GM19372 (cell line): Measurements from ENCODE around the gene GNPDA1.

Source experiments
- ATAC-seq: cut with Tn5 transposase; IDR thresholded peaks from one replicate; pipeline ENCODE4 v1.9.1; 2021; ENCODE audit warnings: mild to moderate bottlenecking, low read depth, moderate library complexity; ENCODE audit not compliant: unreplicated experiment

The GNPDA1 gene

GRCh38 chr5:141995656-141996055 lies 17.2 kb downstream of the GNPDA1 start:
- no peak for ATAC-seq

- ATAC-seq = no peak
Observed at GRCh38 chr5:141994511-141995136, 18.2 kb downstream of the GNPDA1 start.

DNA sequence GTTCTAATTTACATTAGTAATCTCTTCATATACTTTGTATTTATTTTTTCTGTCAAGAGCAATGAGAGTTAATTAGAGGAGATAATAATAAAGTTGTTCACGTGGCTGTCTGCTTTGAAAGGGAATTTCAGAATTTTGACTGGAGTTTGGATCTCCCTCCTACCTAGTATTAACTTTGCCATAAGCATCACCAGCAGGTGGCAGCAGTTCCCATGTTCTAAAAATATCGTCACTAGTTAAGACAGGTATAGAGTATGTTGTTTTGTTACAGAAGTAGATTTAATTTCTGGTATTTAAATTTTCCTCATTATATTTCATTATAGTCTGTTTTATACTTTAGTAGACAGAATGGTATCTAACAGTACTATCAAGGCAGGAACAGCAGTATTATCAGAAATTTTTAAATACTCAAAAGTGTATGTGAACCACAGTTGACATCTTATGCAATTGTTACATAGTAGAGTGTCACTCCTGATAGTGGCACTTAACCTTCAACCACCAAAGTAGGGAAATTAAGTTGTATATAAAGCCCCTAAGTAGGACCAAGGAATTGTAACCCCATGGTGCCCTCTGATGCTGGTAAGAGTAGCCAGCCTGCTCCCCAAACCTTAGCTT lies 20.4 kb downstream of the GNPDA1 start:
- no peak for ATAC-seq

GRCh38 chr5:141989720-141990119 lies 23.1 kb downstream of the GNPDA1 start:
- ATAC-seq = no peak

DNA sequence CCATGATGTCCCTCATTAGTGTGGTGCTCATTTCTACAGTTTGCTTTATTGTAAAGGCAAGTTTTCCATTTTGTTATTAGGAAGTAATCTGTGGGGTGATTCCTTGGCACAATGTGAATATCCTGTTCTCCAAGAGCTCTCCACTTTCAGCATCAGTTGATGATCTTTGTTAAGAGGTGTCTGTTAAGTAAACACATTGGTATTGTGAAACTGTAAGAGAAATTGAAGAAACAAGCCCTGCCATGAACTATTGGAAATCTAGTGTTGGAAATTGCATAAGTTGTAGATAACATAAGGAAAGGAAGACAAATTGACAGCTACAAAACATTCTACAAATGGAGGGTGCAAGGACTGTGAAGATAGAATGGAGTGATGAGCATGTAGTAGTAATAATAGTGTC lies 26.8 kb downstream of the GNPDA1 start:
- ATAC-seq = no peak

- ATAC-seq = no peak
Observed at GRCh38 chr5:141982626-141983025, 30.2 kb downstream of the GNPDA1 start.

GRCh38 chr5:141978389-141978788 lies 34.4 kb downstream of the GNPDA1 start:
- no peak for ATAC-seq

DNA sequence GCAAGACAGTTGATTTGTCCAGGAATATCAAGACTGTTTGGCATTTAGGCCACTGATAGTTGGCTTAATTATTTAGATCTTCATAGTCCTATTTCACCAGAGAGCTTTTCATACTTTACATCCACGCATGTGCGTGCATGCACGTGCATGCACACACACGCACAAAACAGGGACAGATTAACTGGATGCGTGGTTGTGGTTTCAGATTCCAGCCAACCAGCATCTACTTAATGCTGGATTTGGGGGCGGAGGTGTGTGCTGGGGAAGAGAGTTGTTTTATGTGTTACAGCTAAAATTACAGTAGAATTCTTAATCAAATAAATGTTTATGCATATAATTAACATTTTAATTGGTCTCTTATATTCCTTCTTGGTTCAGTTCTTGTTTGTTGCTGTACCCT lies 36.7 kb downstream of the GNPDA1 start:
- ATAC-seq = no peak

GRCh38 chr5:141973871-141974595 lies 38.8 kb downstream of the GNPDA1 start:
- no peak for ATAC-seq

DNA sequence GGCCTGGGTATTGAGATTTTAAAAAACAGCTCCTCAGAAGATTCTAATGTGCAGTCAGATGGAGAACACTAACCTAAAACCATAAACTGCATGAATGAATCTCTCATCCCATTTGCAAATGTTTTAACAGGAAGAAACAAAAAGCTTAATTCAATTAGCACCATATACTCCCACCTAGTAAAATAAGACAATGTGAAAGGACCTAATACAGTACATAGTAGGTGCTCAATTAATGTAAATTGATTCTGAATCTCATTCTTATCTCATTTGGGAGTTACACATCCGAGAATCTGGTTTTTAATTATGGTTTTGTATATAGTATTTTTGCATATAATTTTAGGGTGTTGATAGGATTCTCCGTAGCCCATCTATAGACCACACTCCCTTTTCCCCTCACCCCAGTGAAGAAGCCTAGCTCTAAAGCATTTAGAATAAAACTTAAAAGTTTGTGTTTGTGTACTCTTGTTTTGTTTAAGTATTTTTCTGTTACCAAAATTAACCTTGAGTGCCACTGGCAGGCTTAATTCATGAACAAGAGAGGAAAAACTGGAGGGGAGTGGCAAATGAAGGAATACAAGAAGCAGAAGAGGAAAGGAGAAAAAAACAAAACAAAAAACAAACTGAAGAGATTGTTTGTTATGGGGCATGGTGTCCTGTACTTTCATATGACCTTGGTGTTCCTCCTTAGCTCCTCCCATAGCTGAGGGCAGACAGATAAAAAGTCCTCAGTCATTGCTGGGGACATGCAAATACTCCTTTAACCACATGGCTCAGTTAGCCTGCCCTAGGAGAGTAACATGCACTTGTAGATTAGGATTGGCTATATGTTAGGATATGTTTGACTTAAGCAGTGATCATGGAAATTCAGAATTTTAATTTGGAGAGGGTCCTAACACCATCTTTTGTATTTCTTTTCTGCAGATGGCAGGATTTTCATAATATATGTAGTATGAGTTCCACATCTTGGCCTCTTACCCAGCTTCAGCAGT lies 42.8 kb downstream of the GNPDA1 start:
- peak; percentile 46 for ATAC-seq

DNA sequence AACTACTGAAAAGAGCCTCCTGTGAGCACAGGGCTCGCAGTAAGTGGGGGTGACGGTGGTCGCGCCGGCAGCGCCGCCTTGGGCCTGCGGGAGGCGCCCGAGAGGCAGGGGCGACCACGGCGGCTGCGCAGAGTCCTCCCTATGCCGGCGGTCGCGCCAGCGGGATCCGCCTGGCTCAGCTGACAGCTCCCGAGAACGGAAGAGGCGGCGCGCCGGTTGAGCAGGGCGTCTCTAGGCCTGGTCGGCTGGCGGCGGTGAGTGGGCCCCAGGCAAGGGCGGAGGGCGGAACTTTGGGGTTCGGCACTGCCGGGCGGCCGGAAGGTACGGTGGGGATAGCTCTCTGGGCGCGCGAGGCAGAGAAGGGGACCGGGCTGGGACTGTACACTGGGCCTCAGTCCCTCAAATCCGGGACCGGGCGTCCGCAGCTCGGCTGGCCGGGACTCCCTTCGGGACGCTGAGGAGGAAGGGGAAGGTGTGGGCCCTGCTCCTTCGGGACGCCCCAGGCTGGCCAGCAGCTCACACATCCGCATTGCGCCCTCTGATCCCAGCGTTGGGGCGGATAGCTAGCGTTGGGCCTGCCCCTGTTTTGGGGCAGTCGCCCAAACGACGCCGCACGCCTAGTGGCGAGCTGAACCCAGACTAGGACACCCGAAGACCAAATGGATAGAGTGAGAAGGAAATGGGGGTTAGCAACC lies 43.8 kb downstream of the GNPDA1 start, which contains the start of gene RNF14:
RNF14 (plus strand) TSS at position 192 of the 695 bp plus-strand sequence. CDS start 4,484 bp downstream, outside the sequence.
- ATAC-seq = peak; percentile 90

DNA sequence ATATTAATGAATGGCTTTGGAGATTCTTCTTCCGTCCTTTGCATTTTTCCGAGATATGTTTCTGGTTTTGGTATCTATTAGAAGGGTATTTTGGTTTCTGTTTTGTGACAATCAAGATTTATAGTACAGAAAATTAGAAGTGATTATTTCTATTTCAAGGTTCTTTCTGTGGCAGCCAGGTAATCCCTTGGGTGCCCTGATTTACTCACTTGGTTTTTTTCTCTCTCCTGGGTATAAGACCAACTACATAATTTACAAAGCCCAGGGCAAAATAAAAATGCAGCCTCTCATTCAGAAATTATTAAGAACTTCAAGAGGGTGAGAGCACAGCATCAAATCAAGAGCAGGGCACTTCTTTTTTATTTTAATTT lies 45.9 kb downstream of the GNPDA1 start:
- no peak for ATAC-seq

- ATAC-seq = no peak
Observed at GRCh38 chr5:141966275-141966962, 46.4 kb downstream of the GNPDA1 start.

- no peak for ATAC-seq
Observed at GRCh38 chr5:141965071-141965470, 47.8 kb downstream of the GNPDA1 start.

DNA sequence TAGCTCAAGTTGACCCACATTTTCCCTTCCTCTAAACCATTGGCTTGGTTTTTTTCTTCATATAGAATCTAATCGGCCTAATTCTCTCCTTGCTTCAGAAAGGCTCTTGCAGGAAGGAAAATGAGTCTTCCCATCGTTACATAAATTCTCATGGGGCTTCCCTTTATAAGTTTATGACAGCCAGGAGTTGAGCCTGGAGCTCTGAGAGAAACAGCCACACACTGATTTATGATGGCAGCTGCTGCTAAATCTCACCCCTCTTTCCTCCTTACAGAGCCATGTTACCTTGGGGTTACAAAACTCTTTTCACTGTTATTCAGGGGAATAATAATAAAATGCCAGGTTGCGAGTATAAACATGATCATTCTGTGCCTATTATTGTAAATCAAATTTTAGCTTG lies 49.1 kb downstream of the GNPDA1 start:
- no peak for ATAC-seq

- no peak for ATAC-seq
Observed at GRCh38 chr5:141961466-141961865, 51.4 kb downstream of the GNPDA1 start.

- ATAC-seq = peak; percentile 98
Observed at GRCh38 chr5:141960449-141961323, 52.1 kb downstream of the GNPDA1 start.

- no peak for ATAC-seq
Observed at GRCh38 chr5:141960018-141960417, 52.8 kb downstream of the GNPDA1 start.
